Activated CD8-positive, alpha-beta memory T cell treated with anti-CD3 and anti-CD28 coated beads, Interleukin-2, amount 50 U/mL, for 48 hours (primary cell): ENCODE results near the gene SLC19A1.

Experiments used
- DNase-seq: peaks from one replicate; pipeline ENCODE4 v3.0.0-alpha.2; 2020

The SLC19A1 gene

DNA sequence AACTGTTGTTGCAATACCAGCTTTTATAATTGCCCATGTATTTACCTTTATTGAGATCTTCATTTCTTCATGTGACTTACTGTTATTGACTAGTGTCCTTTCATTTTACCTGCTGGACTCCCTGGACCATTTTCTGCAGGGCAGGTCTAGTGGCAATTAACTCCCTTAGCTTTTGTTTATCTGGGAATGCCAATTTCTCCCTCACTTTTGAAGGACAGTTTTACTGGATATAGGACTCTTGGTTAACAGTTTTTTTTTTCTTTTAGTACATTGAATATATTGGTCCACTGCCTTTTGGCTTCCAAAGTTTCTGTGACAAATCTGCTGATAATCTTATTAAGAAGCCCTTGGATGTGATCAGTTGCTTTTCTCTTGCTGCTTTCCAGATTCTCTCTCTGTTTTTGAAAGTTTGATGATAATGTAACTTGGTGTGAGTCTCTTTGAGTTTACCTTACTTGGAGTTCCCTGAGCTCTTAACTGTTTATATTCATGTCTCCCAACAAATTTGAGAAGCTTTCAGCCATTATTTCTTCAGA is 80.4 kb downstream of the SLC19A1 start:
- DNase-seq: no peak

DNA sequence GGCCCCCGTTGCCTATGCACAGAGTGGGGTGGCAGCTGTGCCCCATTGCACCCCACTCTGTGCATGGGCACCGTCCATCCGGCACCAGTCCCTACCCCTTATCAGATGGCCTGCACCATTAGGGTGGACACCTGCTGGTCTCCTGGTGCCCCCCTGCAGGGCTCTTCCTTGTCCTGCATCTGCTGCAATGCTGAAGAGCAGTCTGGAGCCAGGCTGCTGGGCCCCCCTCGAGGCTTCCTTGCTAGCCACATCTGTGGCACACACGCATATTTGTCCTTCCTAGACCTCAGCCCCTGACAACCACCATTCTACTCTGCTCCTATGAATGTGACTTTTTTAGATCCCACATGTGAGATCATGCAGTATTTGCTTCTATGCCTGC is 80.9 kb downstream of the SLC19A1 start:
- no peak for DNase-seq

DNA sequence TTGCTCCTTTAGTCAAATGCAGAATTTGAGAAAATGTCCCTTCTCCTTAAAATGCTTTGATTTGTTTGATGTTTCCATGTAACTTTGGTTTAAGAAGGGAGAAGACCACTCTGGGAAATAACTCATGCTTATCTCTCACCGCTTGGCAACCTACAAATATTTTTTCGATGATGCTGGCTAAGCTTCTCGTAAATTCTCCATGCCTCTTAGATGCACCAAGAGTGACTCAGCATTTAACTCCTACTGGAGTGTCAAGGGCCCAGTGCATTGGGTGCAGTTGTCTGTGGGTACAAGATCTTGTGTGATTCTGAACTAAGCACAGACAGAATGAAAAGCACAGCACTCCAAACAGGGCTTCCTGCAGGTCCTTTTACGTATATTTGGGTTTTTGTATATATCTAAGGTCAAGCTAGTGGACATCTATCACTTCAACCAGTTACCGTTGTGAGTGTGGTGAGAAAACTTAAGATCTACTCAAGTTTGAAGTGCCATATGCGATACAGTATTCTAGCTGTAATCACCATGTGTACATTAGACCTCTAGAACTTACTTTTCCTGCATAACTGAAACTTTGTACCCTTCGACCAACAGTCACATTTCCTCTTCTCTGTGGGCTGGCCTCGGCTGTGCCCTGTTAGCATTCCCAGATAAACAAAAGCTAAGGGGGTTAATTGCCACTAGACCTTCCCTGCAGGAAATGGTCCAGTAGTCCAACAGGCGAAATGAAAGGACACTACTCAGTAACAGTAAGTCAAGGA is 81.5 kb downstream of the SLC19A1 start:
- no peak for DNase-seq

DNA sequence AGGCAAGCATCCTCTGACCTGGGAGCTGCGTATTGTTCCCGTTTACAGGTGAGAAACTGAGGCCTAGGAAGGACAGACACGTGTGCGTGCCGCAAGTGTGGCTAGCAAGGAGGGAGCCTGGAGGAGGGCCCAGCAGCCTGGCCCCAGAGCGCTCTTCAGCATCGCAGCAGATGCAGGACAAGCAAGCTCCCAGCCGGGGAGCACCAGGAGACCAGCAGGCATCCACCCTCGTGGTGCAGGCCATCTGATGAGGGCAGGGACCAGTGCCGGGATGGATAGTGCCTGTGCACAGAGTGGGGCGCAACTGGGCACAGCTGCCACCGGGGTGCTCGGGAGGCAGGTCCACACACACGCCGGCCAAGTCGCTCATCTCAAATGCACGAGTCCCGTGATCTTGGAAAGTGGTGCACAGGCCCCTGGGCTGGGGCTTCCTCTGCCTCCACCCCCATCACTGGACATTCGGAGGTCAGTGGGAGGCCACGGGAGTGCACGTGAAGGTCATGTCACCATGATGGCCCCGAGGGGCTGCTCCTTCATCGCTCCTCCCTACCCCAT is 82.2 kb downstream of the SLC19A1 start:
- DNase-seq: no peak

DNA sequence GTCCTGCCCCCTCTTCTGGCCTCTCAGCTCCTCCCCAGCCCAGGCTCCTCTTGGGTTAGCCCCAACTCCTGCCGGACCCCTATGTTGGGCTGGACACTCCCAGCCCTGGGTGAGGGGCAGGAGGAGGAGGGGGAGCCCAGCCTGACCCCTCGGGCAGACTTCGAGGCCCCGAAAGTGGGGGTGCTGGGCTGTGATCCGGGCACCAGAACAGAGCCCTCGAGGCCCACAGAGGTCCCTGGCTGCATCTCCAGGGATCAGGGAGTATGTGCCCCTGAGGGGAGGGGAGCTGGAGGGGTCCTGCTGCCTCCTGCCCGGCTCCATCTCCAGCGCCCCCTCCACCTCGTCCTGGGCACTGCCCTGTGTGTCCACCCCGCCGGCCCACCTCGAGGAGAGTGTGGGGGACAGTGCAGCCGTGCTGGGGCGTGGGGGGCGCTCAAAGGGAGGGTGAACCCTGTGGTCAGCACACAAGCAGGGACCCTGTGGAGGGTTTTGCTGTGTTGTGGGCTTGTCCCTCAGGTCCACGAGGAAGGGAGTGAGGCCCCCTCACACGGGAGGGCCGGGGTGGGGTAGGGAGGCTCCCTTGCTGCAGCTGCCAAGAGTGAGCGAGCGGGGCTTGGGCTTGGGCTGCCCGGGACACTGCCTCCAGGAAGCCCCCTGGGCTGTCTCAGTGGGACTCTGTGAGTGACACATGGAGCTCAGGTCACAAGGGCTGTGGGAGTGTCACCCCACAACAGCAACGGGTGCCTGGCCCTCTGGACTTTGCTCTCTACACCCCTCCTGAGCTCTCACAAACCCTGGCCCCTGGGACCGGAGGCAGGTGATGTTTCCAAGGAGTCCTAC is 82.8 kb downstream of the SLC19A1 start:
- DNase-seq: no peak

DNA sequence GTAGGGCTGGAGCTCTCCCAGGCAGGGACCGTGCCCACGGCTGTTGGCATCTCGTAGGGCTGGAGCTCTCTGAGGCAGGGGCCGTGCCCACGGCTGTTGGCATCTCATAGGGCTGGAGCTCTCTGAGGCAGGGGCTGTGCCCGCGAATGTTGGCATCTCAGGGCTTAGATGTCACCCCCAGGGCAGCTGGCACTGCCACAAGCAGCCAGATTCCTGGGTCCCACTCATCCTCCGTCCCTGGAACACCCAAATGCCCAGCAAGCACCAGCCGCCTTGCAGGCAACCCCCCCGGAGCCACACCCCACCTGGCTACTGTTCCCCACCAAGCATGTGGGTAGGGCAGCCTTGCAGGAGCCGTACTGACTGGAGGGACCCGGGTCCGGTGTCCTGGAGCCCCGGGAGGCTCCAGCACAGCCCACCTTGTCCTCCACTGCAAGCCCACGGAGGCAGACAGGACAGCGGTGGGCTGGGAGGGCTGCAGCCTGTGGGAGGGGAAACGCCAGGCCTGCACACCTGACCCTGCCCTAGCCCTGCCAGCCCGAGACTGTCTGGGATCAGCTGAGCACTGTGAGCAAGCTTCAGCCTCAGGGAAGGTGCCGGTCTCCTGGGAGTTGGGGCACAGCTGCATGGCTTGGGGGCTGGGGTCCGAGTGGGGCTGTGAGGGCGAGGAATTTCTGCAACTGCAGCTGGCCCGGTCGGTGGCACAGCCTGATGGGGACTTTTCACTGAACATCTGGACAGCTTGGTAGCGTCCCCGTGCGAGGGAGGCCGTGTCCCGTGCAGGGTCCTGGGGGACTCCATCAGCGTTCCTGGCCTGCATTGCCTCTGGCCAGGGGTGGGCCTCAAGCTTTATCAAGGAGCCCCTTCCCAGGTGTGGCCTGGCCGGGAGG is 83.7 kb downstream of the SLC19A1 start:
- DNase-seq: no peak

DNA sequence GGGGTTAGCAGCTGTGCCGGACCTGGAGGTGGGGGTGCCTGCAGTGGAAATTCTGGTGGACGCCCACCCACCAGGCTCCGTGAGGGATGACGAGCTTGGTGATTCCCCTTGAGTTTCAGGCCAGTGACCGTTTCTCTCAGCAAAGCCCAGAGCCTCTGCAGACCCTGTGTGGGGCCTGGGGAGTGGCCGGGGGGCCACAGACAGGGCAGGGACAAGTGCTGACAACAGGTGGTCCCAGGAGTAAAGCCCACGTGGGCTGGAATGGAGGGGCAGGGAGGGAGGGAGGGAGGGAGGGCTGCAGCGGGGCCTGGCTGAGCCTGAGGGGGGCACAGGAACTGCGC is 84.4 kb downstream of the SLC19A1 start:
- no peak for DNase-seq

DNA sequence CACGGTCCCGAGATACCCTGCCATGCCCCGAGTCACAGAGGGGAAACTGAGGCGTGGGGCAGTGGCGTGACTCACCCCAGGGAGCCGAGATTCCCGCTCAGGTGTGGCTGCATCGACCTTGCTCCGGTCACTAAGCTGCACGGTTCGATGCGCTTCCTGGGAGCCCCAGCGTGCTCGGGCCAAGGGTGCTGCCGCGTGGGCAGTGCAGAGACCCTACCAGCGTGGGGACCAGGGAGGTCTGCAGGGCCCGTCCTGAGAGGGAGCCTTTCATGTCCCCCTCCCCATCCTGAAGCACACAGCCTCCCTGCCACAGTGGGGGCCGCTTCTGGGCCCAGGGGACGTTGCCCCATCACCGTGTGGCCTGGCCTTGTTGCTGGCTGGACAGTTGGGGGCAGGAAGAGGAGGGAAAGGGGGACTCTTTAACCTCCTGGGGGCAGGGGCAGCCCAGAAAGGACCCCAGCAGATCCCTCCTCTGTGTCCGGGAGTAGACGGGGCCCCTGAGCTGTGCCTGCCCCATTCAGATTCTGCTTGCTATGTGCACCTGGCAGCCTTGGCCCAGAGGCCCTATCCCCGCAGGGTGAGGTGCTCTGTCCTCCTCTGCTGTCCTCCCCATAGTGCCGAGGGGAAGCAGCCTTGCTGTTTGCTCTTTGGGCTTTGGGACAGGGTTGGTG is 84.9 kb downstream of the SLC19A1 start:
- DNase-seq: no peak

DNA sequence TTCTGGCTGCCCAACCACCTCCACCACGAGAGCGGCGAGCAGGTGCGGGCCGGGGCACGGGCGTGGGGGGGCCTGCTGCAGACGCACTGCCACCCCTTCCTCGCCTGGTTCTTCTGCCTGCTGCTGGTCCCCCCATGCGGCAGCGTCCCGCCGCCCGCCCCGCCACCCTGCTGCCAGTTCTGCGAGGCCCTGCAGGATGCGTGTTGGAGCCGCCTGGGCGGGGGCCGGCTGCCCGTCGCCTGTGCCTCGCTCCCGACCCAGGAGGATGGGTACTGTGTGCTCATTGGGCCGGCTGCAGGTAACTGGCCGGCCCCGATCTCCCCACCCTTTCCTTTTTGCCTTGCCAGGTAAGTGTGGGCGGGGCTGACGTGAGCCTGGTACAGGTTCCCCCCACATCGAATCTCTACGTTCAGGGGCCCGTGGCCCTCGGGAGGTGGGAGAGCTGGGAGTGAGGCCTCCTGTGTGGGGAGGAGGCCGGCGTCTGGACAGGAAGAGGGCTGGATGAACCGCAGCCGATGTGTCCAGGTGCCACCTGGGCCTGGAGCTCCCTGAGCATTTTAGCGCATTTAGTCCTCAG is 85.6 kb downstream of the SLC19A1 start:
- DNase-seq: no peak

DNA sequence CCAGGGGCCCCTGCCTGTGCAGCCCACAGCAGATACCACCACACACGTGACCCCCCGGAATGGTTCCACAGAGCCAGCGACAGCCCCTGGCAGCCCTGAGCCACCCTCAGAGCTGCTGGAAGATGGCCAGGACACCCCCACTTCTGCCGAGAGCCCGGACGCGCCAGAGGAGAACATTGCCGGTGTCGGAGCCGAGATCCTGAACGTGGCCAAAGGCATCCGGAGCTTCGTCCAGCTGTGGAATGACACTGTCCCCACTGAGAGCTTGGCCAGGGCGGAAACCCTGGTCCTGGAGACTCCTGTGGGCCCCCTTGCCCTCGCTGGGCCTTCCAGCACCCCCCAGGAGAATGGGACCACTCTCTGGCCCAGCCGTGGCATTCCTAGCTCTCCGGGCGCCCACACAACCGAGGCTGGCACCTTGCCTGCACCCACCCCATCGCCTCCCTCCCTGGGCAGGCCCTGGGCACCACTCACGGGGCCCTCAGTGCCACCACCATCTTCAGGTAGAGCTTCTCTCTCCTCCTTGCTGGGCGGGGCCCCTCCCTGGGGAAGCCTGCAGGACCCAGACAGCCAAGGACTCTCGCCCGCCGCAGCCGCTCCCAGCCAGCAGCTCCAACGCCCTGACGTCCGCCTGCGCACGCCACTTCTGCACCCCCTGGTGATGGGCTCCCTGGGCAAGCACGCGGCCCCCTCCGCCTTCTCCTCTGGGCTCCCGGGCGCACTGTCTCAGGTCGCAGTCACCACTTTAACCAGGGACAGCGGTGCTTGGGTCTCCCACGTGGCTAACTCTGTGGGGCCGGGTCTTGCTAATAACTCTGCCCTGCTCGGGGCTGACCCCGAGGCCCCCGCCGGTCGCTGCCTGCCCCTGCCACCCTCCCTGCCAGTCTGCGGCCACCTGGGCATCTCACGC is 86.3 kb downstream of the SLC19A1 start:
- no peak for DNase-seq

DNA sequence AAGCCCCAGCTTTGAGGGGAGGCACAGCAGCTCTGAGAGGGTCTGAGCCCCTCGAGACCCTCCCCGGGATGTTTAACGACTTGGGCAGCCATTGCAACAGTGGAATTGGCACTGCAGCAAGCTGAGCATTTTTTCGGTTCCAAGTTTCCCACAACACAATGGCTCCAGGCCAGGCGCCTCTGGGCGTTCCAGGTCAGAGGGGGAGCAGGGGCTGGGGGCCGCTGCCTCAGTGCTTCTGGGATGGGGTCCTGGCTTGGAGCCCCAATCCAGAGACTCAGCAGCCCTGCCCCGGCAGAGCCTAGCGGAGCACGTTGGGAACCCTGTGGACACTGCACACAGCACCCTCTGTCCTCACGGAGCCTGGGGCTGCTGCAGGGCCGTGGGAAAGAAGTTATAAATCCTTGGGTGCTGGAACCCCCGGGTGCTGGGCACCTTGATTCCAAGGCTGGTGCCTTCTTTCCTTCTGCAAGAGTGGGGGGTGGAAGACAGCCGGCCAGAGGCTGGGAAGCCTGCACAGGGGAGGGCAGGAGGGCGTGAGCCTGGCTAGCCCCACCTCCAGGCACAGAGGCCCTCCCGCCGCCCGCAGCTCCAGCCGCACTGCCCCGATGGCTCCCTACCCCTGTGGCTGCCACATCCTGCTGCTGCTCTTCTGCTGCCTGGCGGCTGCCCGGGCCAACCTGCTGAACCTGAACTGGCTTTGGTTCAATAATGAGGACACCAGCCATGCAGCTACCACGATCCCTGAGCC is 87.1 kb downstream of the SLC19A1 start:
- DNase-seq: no peak

DNA sequence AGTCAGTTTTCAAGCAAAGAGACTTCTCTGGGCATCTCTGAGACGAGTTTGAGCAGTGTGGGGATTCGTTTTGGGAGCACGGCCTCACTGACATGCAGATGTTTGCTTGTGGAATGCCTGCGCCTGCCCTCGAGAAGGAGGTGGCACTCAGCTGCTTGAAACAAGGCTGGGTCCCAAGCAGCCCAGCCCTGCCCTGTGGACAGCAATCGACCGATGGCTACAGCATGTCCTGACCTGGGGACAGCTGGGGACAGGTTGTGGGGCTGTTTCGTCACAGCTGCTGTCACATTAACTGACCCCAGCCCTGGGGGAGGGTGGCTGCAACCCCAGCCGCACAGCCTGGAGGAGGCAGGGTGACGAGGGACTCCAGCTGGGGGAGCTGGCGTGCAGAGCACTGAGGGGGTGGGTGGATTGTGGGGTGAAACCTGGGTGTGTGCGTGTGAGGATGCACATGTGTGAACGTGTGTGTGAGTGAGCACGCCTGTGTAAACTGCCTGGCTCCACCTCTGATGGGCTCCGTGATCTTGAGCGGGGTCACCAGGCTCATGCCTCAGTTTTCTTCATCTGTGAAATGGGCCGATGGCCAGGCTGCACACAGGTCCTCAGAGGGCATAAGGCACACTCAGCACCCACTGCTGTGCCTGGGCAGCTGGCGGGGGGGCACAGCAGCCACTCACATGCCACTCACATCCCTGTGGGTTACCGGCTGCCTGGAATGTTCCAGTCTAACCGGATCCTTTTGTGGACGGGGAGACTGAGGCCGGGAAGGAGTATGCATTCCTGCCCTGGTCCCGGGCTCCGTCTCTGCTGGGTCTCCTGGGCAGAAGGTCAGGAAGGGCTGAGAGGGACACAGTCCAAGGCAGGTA is 87.9 kb downstream of the SLC19A1 start:
- DNase-seq: no peak

DNA sequence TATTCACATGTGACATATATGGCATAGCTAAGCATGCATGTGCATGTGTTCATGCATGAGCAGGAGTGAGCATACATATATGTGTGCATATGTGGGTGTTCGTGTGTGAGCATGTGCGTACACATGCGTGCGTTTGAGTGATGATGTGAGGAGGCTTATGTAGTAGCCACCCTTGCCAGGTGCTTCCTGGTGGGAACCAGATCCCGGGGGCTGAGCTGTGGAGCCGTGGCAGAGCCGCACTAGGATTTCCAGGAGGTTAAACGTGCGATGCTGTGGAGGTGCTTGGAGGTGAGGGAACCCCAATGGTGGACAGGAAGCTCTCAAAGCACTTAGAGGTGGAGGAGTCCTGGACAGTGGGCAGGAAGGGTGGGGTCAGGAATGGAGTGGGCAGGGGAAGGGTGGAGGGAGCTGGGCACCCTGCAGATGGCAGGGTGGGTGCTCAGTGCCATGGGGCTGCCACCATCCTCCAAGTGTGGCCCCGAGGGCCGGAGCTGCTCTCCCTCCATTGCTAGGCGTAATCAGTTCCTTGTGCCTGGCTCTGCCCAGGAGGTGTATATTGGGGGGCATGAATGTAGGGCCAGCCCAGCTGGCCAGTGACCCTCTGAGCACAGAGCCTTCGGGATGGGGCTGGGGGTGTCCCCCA is 88.8 kb downstream of the SLC19A1 start:
- no peak for DNase-seq

DNA sequence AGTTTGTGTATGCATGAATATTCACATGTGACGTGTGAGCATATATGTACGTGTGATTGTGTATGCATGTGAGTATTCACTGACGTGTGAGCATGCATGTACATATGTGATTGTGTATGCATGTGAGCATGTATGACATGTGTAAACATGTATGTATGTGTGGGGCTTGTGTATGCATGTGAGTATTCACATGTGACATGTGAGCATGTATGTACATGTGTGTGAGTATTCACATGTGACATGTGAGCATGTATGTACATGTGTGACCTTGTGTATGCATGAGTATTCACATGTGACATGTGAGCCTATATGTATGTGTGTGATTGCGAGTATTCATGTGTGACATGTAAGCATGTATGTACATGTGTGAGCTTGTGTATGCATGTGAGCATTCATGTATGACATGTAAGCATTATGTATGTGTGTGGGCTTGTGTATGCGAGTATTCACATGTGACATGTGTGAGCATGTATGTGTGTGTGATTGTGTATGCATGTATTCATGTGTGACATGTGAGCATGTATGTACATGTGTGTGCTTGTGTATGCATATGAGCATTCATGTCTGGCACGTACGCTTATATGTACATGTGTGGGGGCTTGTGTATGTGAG is 89.4 kb downstream of the SLC19A1 start:
- no peak for DNase-seq

DNA sequence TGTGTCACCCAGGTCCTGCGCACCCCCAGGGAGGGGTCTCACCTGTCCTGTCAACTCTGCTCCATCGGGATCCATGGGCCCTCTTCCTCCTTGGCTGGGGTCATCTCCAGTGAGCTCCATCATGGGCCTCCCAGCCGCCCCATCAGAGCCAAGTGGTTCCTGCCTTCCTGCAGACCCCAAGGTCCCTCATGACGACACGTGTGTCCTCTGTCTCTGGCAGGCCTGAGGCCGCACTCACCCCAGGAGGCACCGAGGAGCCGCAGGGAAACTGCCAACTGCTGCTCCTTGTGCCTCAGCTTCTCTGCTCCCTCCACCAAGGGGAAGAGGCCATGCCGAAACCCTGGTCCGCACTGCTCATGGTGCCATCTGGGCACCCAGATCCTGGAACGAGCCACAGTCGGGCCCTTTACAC is 90.5 kb downstream of the SLC19A1 start:
- DNase-seq: no peak

DNA sequence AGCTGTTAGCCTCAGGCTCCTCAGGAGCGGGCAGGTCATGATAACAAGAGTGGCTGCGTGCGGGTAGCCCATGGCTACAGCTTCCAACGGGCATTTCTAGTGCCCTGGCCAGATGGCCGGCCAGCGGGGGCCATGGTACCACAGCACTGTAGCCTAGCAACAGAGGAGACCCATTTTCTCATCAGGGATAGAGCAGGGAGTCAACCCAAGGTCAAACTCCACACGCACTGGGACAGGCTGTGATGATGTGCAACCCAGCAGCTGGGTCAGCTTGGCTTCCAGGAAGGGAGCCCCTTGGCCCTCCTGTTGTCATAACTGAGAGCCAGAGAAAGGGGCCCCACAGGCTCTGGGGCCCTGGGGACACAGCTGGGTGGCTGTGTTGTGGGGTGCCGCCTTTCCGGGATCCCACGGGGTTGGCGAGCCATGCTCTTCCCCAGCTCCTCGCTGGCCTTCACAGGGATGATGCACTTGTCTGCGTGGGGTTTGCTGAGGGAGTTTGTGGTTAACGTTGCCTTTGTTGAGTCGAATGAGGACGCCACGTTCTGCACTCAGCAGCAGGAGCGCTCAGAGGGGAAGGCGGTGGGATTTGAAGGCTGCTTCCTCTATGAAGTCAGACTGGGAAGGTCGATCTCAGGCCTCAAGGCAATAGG is 91.0 kb downstream of the SLC19A1 start:
- DNase-seq: no peak

DNA sequence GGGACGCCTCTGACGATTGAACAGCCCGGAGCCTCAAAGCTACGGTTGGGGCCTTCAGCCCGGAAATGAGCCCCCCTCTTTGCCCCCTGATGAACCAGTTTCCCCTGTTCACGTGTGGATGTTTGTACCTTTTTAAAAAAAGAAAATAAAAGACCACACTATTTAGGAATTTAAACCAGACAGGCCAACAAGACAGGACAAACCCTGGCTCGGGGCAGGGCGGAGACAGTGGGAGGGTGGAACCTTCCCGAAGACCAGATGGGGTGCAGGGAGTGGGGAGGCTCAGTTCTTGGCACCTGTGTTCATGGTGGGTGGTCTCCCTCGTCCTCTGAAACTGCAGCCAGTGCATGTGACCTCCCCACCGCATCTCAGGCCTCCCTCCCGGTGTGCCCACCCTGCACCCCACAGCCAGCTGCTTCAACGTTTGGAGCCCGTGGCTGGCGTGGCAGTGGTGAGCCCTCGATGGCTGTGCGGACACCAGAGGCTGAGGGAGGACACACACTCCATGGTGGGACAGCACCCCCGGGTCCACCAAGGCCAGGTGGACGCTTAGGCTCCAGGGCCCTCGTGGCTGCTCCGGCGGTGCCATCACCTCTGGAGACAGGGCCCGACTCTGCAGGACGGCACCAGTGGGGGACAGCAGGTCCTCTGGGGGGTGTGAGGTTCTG is 91.7 kb downstream of the SLC19A1 start:
- no peak for DNase-seq
